H1 (cell line): Measurements from ENCODE around the gene KCTD15. TPM values are rescaled to one million over a fixed set of nuclear protein-coding genes. Genes with fewer than 3 reads are reported as not detected.

Source experiments
- CTCF ChIA-PET: fragments of 300-600 bp; sonication (Branson Sonifier 250); formaldehyde crosslinking; loops from one replicate; lab custom pipeline; 2021; ENCODE audit not compliant: partially characterized antibody; lab: Charles Lee
- POLR2A ChIA-PET: fragments of 300-600 bp; sonication (Branson Sonifier 250); formaldehyde crosslinking; loops from one replicate; lab custom pipeline; 2021; ENCODE audit warnings: inconsistent platforms; ENCODE audit not compliant: partially characterized antibody; lab: Charles Lee
- DNase-seq, 2 experiments: peaks; one replicate each; pipeline versions ENCODE4 v3.0.0 to v3.0.0-alpha.2; 2010 to 2022; ENCODE audit warnings: low spot score in 2 of 2, low read depth in 1 of 2, mixed read lengths in 1 of 2
- FAIRE-seq: peaks from 2 replicates; lab custom pipeline; 2011; peaks lifted over from hg19 to GRCh38; lab: Jason Lieb, UNC
- H2AFZ ChIP-seq: 2 replicates; pipeline ENCODE4 v1.8.1; 2012; ENCODE audit warnings: low read length, inconsistent platforms
- H2AK5ac ChIP-seq: 2 replicates; pipeline ENCODE4 v1.6.1; 2013; ENCODE audit warnings: low read depth, low read length
- H2BK120ac ChIP-seq: replicated peaks from 2 replicates; pipeline ENCODE3; 2013; ENCODE audit warnings: low read depth, low read length, inconsistent platforms
- H2BK12ac ChIP-seq: 2 replicates; pipeline ENCODE4 v1.6.1; 2013; ENCODE audit warnings: low read depth, low read length
- H2BK15ac ChIP-seq: 2 replicates; pipeline ENCODE4 v1.6.1; 2013; ENCODE audit warnings: low read length
- H2BK20ac ChIP-seq: 2 replicates; pipeline ENCODE4 v1.6.1; 2013; ENCODE audit warnings: low read length
- H2BK5ac ChIP-seq: 2 replicates; pipeline ENCODE4 v1.6.1; 2013; ENCODE audit warnings: low read depth, low read length
- H3K14ac ChIP-seq: 2 replicates; pipeline ENCODE4 v1.6.1; 2013; ENCODE audit warnings: inconsistent platforms; ENCODE audit not compliant: insufficient read length
- H3K18ac ChIP-seq: 2 replicates; pipeline ENCODE4 v1.6.1; 2013; ENCODE audit warnings: low read length; ENCODE audit errors: extremely low read depth
- H3K23ac ChIP-seq: 2 replicates; pipeline ENCODE4 v1.6.1; 2013; ENCODE audit warnings: inconsistent platforms; ENCODE audit not compliant: insufficient read length
- H3K23me2 ChIP-seq: 2 replicates; pipeline ENCODE4 v1.6.1; 2013; ENCODE audit warnings: low read depth, low read length
- H3K27ac ChIP-seq: 2 replicates; pipeline ENCODE4 v1.6.1; 2011; ENCODE audit warnings: low read depth, low read length, inconsistent platforms
- H3K27me3 ChIP-seq, 4 experiments: replicated peaks in 1 of 4; 1 replicate in 1 of 4; 2 replicates in 3 of 4; pipeline versions ENCODE4 v1.6.1 to v1.8.1; 2011 to 2013; ENCODE audit warnings: low read length in 3 of 4, mild to moderate bottlenecking in 3 of 4, inconsistent platforms in 2 of 4, mixed read lengths in 2 of 4, moderate library complexity in 1 of 4; ENCODE audit not compliant: control insufficient read depth in 3 of 4, insufficient read depth in 3 of 4; ENCODE audit errors: extremely low read depth in 1 of 4
- H3K36me3 ChIP-seq, 4 experiments: 2 replicates each; pipeline versions ENCODE4 v1.6.1 to v1.8.1; 2011 to 2013; ENCODE audit warnings: mild to moderate bottlenecking in 4 of 4, low read length in 3 of 4, moderate library complexity in 2 of 4, control low read depth in 1 of 4, inconsistent platforms in 1 of 4; ENCODE audit not compliant: insufficient read depth in 4 of 4, control insufficient read depth in 2 of 4
- H3K4ac ChIP-seq: replicated peaks from 2 replicates; pipeline ENCODE3; 2013; ENCODE audit warnings: low read length, low read depth, mixed read lengths, inconsistent platforms; ENCODE audit not compliant: insufficient read length
- H3K4me1 ChIP-seq, 4 experiments: replicated peaks in 1 of 4; 1 replicate in 1 of 4; 2 replicates in 3 of 4; pipeline versions ENCODE4 v1.6.1 to v1.8.1; 2011 to 2013; ENCODE audit warnings: low read length in 3 of 4, inconsistent platforms in 2 of 4, mixed read lengths in 1 of 4; ENCODE audit not compliant: insufficient read depth in 4 of 4, control insufficient read depth in 3 of 4
- H3K4me2 ChIP-seq, 2 experiments: 2 replicates each; pipeline versions ENCODE4 v1.6.1 to v1.8.1; 2011 to 2013; ENCODE audit warnings: low read depth in 2 of 2, low read length in 2 of 2, control low read depth in 1 of 2, inconsistent platforms in 1 of 2, mild to moderate bottlenecking in 1 of 2; ENCODE audit not compliant: insufficient read depth in 1 of 2
- H3K4me3 ChIP-seq, 4 experiments: fragments of 200-600, 300-600 bp in 1 of 4; sonication (generic), shearing (Covaris generic), sonication (Bioruptor Twin) in 1 of 4; 2 replicates each; pipeline versions ENCODE4 v1.5.1 to v1.8.1; 2011 to 2016; ENCODE audit warnings: low read length in 4 of 4, low read depth in 3 of 4, control low read depth in 2 of 4, inconsistent platforms in 2 of 4, mild to moderate bottlenecking in 2 of 4, mixed read lengths in 1 of 4, moderate library complexity in 1 of 4; ENCODE audit not compliant: insufficient read depth in 2 of 4; ENCODE audit errors: extremely low read depth in 1 of 4
- H3K56ac ChIP-seq: replicated peaks from 2 replicates; pipeline ENCODE3; 2013; ENCODE audit warnings: low read depth, mild to moderate bottlenecking, mixed read lengths, low read length, inconsistent platforms; ENCODE audit not compliant: insufficient read length
- H3K79me1 ChIP-seq: 2 replicates; pipeline ENCODE4 v1.6.1; 2013; ENCODE audit warnings: low read depth, low read length, control low read depth
- H3K79me2 ChIP-seq, 2 experiments: 2 replicates each; pipeline versions ENCODE4 v1.6.1 to v1.8.1; 2012 to 2013; ENCODE audit warnings: low read length in 2 of 2, mild to moderate bottlenecking in 2 of 2, inconsistent platforms in 1 of 2; ENCODE audit not compliant: insufficient read depth in 2 of 2, control insufficient read depth in 1 of 2
- H3K9ac ChIP-seq, 4 experiments: replicated peaks in 1 of 4; 1 replicate in 1 of 4; 2 replicates in 3 of 4; pipeline versions ENCODE4 v1.6.1 to v1.8.1; 2011 to 2013; ENCODE audit warnings: low read depth in 3 of 4, low read length in 3 of 4, control low read depth in 2 of 4, mild to moderate bottlenecking in 2 of 4, moderate library complexity in 2 of 4, inconsistent platforms in 1 of 4; ENCODE audit errors: extremely low read depth in 1 of 4
- H3K9me3 ChIP-seq, 2 experiments: 2 replicates each; pipeline versions ENCODE4 v1.6.1 to v1.8.1; 2012 to 2013; ENCODE audit warnings: mild to moderate bottlenecking in 2 of 2, moderate library complexity in 2 of 2, control low read depth in 1 of 2, inconsistent platforms in 1 of 2, low read depth in 1 of 2, low read length in 1 of 2, mixed read lengths in 1 of 2; ENCODE audit not compliant: insufficient read depth in 2 of 2
- H4K20me1 ChIP-seq, 2 experiments: replicated peaks in 1 of 2; 2 replicates each; pipeline versions ENCODE3 to v1.8.1; 2011 to 2013; ENCODE audit warnings: inconsistent platforms in 2 of 2, low read length in 2 of 2, mild to moderate bottlenecking in 1 of 2; ENCODE audit not compliant: insufficient read depth in 2 of 2, control insufficient read depth in 1 of 2
- H4K5ac ChIP-seq: 2 replicates; pipeline ENCODE4 v1.6.1; 2013; ENCODE audit warnings: low read length, low read depth, mixed read lengths, inconsistent platforms; ENCODE audit not compliant: insufficient read length
- H4K8ac ChIP-seq: 2 replicates; pipeline ENCODE4 v1.8.0; 2013; ENCODE audit warnings: mild to moderate bottlenecking, moderate library complexity, low read length, inconsistent platforms; ENCODE audit not compliant: insufficient read depth; ENCODE audit errors: extremely low read depth
- H4K91ac ChIP-seq: replicated peaks from 2 replicates; pipeline ENCODE3; 2013; ENCODE audit warnings: low read length, mixed read lengths, inconsistent platforms; ENCODE audit not compliant: insufficient read length
- MAFK ChIP-seq: IDR thresholded peaks from 2 replicates; pipeline ENCODE4 v1.6.1; 2012; ENCODE audit warnings: low read depth, mild to moderate bottlenecking, improper control_type of control experiment, low read length
- SIN3A ChIP-seq, 2 experiments: IDR thresholded peaks in 1 of 2; conservative IDR thresholded peaks in 1 of 2; 2 replicates each; pipeline ENCODE4 v1.6.1; 2011 to 2012; ENCODE audit warnings: low read length in 2 of 2, improper control_type of control experiment in 1 of 2, low read depth in 1 of 2, mild to moderate bottlenecking in 1 of 2
- SP4 ChIP-seq: IDR thresholded peaks from 2 replicates; pipeline ENCODE4 v1.6.1; 2012; ENCODE audit warnings: low read length, inconsistent platforms
- WGBS, 2 experiments: shearing (Covaris generic) in 1 of 2; methylation state at CpG; one replicate each; pipeline versions ENCODE4 v1.1.6 to v1.1.7; 2013 to 2015; ENCODE audit warnings: low lambda C conversion rate in 2 of 2, mixed read lengths in 2 of 2, inconsistent platforms in 1 of 2, low coverage in 1 of 2, missing lambda C conversion rate in 1 of 2; ENCODE audit not compliant: insufficient replicate concordance in 2 of 2, insufficient coverage in 1 of 2, insufficient read length in 1 of 2; ENCODE audit errors: extremely low coverage in 1 of 2, missing lambda C conversion rate in 1 of 2; 5-methylcytosine and 5-hydroxymethylcytosine counted together
- polyA plus RNA-seq, 7 experiments: library from polyadenylated mRNA; depleted of rRNA in 3 of 7; stranded (reverse) in 5 of 7; unstranded in 2 of 7; fragments of >200 nt in 5 of 7; fragments of 200-250 nt in 2 of 7; gene quantifications; 1 replicate in 5 of 7; 2 replicates in 1 of 7; 4 replicates in 1 of 7; pipeline versions ENCODE4 v1.2.1 to v1.2.3, GENCODE V29; 2011 to 2013; ENCODE audit warnings: missing spikeins in 2 of 7, mixed read lengths in 2 of 7
- total RNA-seq: library from RNA; stranded (reverse); fragmentation: NEBNext Ultra II Directional; extraction: Animal tissue kit (Norgen Biotek cat#: 25700); gene quantifications from 2 replicates; pipeline ENCODE4 v1.2.1, GENCODE V29; 2021

The KCTD15 gene
- total and polyA plus RNA-seq, 2 of the 8 experiments (the other 6 are each of a cell fraction or from before 2014, with no cell fraction given) = 25.1 to 27.0 TPM

- no peak for FAIRE-seq
- no peaks in the 10 kb centered on the region for H3K9me3 ChIP-seq
- no peak overlapping the region for H2BK120ac ChIP-seq
- no peak overlapping the region for H2BK20ac ChIP-seq
- H4K91ac ChIP-seq = peak overlapping the region; percentile 39
- H4K8ac ChIP-seq = peak overlapping the region; percentile 75
- peak overlapping the region; percentile 57 to 71 (median 62) for H3K4me3 ChIP-seq
- H3K27me3 ChIP-seq = peaks cover 0 to 7% (median 4%) of the 10 kb centered on the region in 4 experiments; a peak in 5 of 7 replicates
- H3K18ac ChIP-seq = peak overlapping the region; percentile 48; the same call in 1 of the 2 replicates
- ChIA-PET POLR2A (interaction anchor here (0.8 to 3.9 kb wide), 12 partner anchors 10 to 268 kb away, joined by 3 to 40 read pairs (median 5); partner anchors contain the start of gene KCTD15), CTCF (interaction anchor here (0.9 to 3.0 kb wide), 7 partner anchors 8 to 276 kb away, joined by 3 to 17 read pairs (median 4); no protein-coding TSS in a partner anchor)
- H3K56ac ChIP-seq = peak overlapping the region; percentile 44
- no peak overlapping the region for H3K27ac ChIP-seq
- H2AFZ ChIP-seq = peak overlapping the region; percentile 68
- WGBS, 2 experiments = 7% methylated on average over 49 of the region's 61 CpGs; no CpG with 5 or more reads in 1 of the 2 experiments
- peak in 1 of 2 experiments; percentile 89 for DNase-seq
- peak overlapping the region in 3 of 4 experiments; percentile 16 to 51 (median 51); a peak in 6 of 7 replicates for H3K9ac ChIP-seq
- H3K14ac ChIP-seq = no peak overlapping the region
- H2BK12ac ChIP-seq = peak overlapping the region; percentile 52; the same call in 1 of the 2 replicates
- no peak overlapping the region for H3K23ac ChIP-seq
- H3K36me3 ChIP-seq = no peaks in the 10 kb centered on the region
- H3K4me2 ChIP-seq = peak overlapping the region; percentile 92 to 93
- H3K4ac ChIP-seq = peak overlapping the region; percentile 46
- H4K20me1 ChIP-seq = peaks cover 1 to 2% of the 10 kb centered on the region in 2 experiments
- peaks cover 0 to 12% (median 7%) of the 10 kb centered on the region in 4 experiments; a peak in 6 of 7 replicates for H3K4me1 ChIP-seq
- H3K23me2 ChIP-seq = peaks cover 10% of the 10 kb centered on the region; the same call in 1 of the 2 replicates
- H4K5ac ChIP-seq = peak overlapping the region; percentile 48
- H2AK5ac ChIP-seq = no peak overlapping the region
- peak overlapping the region; percentile 5; the same call in 1 of the 2 replicates for H2BK15ac ChIP-seq
- H3K79me2 ChIP-seq = no peaks in the 10 kb centered on the region
- H2BK5ac ChIP-seq = no peak overlapping the region; the same call in 1 of the 2 replicates
- H3K79me1 ChIP-seq = no peaks in the 10 kb centered on the region; the same call in 1 of the 2 replicates
- TF ChIP-seq SP4 = no peak
- TF ChIP-seq MAFK = no peak
- peak in 1 of 2 experiments; percentile 55; a peak in 1 of 4 replicates for TF ChIP-seq SIN3A (conservative IDR thresholded peaks at IDR 0.05 in 1 of 2, IDR thresholded peaks at IDR 0.05 in 1 of 2; ENCODE audit: low read depth in 1 of 2, low read length in 2 of 2)
Measured at GRCh38 chr19:33819880-33820781, 23.5 kb downstream of the KCTD15 start.
